Right hindlimb (tissue), 1 donor: Measurements from ENCODE around the gene RBM20.
"Not testable (repeated sequence)": the region's sequence is repeated elsewhere in the genome, so short reads cannot be mapped to it uniquely, and the experiment has no call there.

Experiments used
- DNase-seq: peaks from one replicate; pipeline ENCODE4 v3.0.0-alpha.2; 2018

The RBM20 gene

DNA sequence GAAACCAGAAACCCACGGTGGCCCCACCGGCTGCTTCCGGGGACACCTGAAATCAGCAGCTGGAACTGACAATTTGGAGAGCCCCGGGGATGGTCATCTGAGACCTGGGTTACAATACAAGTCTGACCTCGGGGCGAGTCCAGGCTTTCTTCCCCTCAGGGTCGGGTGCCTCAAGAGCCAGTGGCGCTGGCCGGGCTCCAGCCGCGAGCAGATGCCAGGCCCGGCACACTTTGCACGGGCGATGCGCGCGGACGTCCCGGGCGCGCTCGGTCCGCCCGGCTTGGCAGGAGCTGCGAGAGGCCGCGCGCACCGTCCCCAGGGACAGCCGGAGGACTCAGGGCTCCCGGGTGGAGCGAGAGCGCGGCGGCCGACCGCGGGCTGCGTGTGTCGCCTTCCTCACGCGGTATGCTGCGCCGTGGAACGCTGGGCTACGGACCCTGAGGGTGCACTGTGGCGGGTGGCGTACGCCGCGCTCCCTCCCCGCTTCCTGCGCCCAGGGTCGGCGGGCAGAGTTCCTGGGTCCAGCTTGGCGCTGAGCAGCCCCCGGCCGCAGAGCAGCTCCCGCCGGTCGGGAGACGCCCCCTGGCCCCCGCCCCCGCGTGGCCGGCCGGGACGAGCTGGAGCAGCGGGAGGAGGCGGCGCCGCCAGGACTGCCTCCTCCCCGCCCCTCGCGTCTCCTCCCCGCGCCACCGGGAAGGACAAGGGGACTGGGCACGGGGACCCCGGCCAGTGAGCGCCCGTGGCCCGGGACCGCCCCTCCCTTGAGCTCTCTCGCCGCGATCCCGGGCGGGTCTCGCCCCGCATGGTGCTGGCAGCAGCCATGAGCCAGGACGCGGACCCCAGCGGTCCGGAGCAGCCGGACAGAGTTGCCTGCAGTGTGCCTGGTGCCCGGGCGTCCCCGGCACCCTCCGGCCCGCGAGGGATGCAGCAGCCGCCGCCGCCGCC is at the start of gene RBM20:
Gene RBM20 (plus strand): TSS at position 684 of the 945 bp plus-strand sequence. CDS start 119 bp downstream, at position 803.
- DNase-seq = peak; percentile 56

DNA sequence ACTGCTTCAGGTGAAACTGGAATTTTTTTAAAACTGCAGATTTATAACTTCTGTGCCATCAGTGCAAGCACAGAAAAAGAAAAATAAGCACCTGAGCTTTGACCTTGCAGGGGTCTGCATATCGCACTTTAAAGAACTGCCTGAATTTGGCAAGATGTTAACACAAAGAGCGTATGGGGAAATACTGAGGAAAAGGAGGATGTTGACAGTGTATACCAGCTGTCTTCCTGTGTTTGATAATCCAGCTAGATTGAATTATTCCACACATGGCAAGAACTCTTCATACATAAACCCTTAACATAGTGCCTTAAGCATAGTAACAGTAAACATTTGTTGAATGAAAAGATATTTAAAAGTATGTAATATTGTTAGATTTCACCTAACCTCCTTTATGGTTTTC is 46.7 kb upstream of the RBM20 start:
- DNase-seq = no peak

DNA sequence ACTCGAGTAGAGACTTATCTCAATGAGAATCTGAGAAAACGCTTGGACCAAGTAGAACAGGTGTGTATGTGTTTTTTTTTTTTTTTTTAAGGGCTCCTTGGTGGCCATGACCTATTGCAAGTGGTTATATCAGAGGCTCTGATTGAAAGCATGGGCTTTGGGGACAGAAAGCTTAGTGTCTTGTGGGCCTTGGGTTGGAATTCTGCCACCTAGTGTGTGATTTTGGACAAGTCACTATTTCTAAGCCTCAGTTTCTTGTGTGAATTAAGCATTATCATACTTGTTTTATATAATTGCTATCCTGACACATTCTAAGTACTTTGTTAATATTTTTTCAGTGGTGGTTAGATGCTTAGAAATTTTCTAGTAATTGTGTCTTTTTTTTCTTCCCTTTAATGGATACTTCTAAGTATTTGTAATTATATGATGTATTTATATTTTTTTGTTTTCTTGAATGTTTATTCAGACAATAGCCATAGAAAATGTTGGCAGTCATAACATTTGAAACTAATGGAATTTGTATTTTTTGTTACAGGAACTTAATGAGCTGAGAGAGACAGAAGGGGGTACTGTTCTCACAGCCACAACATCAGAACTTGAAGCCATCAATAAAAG is 43.5 kb upstream of the RBM20 start:
- no peak for DNase-seq

DNA sequence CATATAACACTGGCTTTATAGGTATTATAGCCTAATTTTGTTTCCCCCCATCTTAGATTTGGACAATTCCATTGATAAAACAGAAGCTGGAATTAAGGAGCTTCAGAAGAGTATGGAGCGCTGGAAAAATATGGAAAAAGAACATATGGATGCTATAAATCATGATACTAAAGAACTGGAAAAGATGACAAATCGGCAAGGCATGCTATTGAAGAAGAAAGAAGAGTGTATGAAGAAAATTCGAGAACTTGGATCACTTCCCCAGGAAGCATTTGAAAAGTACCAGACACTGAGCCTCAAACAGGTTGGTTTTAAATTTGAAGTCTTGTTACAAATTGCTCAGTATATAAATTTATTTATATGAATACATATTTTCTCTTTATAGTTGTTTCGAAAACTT is 42.6 kb upstream of the RBM20 start:
- no peak for DNase-seq

DNA sequence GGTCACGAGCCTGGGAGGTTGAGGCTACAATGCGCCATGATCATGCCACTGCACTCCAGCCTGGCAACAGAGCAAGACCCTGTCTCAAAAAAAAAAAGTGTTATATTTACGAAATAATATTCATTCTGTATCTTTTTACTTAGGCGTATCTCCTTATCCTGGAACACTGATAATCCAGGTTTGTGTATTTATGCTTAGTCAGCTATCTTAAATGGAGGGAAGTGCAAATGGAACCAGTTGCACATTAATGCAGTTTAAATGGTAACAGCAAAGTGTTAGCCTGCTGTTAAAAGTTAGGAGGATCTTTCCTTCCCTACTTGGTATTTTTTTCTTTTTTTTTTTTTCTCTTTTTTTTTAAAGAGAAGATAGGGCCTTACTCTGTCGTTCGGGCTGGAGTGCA is 36.0 kb upstream of the RBM20 start:
- DNase-seq = no peak

DNA sequence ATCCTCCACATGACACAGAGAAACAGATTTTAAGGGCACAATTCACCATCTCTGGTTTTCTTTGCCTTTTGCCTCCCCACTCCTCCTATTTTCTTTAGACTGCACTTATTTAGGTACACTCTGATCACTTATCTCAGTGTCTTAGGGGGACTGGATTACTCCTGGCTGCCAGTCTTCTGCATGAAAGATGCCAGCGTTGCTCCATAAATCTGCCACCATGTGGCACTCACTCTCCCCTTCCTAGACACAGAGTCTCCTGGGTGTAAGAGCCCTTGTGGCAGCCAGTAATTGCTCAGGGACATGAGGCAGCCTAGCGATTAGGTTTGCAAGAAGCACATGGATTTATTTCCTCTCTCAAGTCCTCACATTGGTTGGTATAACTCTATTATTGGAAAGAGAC is 34.5 kb upstream of the RBM20 start:
- DNase-seq = no peak

DNA sequence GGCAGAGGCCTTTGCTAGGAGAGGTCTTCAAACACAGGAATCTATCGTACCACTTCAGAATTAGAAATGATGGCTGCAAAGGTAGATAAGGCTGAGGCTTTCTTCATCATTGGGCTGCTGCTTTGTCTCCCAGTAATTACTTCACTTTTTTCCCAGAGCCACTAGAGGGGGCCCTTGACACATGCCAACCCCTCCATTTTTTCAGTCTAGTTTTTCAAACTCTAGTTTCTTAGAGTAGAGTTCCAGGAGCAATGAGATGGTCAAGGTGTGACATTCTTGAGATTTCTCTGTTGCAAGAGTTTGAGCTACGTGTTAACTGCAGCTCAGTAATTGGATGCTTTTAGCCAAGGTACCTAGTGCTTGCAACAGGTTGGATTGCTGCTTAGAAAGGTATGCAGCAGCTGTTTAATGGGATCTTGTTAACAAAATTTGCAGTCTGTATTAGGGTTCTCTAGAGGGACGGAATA is 33.8 kb upstream of the RBM20 start:
- DNase-seq = peak; percentile 61

DNA sequence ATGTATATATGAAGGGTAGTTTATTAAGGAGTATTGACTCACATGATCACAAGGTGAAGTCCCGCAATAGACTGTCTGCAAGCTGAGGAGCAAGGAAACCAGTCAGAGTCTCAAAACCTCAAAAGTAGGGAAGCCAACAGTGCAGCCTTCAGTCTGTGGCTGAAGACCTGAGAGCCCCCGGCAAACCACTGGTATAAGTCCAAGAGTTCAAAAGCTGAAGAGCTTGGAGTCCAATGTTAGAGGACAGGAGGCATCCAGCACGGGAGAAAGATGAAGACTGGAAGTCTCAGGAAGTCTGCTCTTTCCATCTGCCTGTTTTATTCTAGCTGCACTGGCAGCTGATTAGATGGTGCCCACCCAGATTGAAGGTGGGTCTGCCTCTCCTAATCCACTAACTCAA is 33.4 kb upstream of the RBM20 start:
- DNase-seq = not testable (repeated sequence)

DNA sequence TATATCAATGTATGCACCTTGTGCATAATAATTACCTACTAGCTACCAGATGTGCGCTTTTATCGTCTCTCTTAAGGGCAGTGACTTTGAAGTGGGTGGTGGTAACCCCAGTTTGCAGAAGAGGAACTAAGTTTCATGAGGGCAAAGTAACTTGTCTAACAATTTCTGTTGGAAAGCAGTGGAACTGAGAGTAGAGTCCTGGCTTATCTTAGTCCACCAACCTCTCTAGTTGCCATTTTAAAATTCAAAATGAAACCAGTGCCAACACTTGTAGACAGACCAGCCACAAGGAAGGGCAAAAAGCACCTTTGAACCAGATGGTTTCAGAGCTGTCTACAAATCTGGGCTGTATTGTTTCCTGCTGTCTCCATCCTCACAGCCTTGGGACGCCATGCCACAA is 32.0 kb upstream of the RBM20 start:
- DNase-seq = no peak

DNA sequence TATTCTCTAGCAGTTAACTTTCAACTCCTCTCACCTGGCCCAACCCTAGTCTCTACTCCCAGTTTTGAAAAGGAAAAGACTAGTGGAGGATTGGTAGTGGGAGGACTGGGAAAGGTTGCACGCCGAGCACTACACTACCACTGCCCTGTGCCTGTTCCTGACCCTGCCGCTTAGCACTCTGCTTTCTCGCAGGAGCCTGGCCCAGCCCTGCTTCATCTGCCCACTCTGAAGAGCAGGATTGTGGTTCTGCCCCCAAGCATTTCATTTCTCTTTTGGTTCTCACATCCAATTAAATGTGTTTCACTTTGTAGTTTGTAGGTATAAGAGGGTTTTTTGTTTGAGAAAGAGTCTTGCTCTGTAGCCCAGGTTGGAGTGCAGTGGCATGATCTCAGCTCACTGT is 31.5 kb upstream of the RBM20 start:
- DNase-seq = no peak

DNA sequence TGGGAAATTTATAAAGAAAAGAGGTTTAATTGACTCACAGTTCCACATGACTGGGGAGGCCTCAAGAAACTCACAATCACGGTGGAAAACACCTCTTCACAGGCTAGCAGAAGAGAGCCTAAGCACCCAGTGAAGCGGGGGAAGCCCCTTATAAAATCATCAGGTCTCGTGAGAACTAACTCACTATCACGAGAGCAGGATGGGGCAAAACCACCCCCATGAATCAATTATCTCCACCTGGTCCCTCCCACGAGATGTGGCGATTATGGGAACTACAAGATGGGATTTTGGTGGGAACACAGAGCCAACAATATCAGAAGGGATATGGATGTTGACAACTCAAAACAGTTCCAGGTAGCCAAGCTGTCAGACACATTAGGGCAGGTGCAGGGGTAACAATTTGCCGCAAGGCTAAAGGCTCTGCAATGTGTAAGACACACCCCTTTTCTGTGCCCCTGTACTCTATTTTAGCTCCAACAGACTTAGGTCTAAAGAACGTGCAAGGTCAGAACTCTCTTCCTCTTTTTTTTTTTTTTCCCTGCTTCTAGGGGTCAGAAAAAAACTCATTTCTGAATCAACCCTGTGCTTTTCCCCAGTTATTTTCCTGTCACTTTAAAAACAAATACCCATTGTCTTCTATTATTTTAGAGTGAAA is 30.7 kb upstream of the RBM20 start:
- no peak for DNase-seq

DNA sequence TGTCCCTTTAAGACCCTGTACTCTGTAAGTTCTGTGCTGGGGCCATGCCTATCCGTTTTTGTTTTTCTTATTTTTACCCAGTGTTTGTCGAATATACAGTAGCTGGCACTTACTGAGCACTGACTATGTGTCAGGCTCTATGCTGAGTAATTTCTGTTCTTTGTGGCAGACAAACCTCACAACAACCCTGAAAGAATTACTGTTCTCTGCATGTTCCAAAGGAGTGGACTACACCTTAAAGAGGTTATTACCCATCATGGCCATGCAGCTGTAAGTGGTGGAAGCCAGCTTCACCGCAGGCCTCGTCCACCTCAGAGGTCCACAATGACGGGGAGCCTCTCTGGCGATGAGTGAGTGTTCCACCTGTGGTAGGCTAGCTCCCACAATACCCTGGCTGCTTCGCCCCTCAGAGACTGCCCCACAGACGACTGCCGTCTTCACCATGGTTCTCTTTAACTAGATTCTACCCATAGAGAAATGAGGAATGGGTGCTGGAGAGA is 30.1 kb upstream of the RBM20 start:
- DNase-seq = no peak

DNA sequence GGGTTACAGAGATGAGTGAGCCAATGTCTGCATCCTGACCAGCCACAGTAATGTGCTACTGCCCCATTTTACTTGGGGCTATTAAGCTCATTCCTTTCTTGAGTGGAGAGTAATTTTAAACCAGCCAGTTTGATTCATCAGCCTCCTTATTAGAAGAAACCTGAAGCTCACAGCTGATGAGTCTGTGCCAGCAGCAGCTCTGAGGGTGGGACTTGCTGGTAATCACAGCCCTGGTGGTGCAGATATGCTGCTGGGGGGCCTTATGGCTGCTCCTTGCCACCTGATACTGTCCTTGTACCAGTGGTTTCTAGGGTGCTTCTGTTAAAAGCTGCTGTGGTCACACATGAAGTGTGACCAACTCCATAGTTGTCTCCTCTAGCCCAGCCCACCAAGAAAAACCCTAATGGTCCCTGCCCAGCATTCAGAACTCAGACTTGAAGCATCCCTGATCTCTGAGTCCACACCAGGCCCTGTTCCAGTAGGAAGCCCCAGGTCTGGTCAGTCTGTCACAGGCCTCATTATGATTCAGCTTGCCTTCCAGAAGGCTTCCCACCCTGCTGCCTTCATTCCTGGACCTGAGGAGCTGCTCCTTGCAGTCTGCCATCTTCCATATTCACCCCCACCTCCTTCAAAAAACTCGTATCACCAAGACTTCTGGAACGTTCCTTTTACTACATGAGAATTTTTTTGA is 28.9 kb upstream of the RBM20 start:
- no peak for DNase-seq

DNA sequence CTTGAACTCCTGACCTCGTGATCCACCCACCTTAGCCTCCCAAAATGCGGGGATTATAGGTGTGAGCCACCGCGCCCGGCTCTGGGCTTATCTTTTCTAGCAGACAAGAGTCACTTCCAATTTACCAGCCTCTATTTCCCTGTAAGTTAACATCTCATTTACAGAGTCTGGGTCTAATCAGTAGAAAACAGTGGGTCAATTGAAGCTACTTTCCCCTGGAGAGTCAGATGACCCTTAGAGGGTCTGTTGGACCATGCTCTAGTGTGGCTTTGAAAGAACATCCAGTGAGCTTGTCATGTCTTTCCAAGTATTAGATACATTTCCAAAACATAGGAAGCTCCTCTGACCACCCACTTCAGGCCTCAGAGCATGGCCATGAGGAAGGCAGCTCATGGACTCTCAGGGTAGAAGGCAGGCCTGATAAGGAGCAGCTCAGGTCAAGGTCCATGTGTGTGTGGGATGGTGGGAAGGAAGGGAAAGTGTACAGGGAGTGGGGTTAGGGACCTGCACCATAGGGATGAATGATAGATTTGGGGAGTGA is 27.6 kb upstream of the RBM20 start:
- DNase-seq = no peak

DNA sequence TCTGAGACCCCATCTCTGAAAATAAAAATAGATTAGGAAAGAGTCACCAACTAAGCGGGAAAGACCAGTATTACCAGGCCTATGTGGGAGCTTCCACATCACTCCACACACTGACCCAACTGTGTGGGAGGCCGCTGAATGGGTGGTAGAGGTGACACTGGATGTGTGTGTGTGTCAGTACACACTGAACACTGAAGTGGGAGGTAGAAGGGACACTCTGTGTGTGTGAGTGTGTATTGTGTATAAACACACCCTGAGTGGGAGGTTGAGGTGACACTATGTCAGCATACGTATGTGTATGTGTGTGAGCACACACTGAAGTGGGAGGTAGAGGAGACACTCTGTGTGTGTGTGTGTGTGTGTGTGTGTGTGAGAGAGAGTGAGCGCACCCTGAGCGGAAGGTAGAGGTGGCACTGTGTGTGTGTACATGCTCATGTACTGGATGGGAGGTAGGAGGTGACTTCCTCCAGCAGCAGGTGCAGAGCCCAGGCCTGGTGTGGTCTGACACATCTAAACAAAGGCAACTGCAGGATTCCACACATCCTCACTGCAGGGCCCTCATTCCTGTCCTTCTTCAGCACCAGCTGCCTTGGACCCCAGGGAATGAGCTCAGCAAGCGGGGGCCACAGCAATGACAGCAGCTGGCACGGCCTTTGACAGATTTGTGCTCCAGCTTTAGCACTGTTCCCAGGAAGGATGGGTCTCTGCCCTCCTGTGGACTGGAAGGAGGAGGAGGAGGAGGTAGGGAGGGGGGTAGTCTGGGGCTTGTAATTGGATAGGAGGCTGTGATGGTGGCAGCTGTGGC is 26.5 kb upstream of the RBM20 start:
- DNase-seq = peak; percentile 65

DNA sequence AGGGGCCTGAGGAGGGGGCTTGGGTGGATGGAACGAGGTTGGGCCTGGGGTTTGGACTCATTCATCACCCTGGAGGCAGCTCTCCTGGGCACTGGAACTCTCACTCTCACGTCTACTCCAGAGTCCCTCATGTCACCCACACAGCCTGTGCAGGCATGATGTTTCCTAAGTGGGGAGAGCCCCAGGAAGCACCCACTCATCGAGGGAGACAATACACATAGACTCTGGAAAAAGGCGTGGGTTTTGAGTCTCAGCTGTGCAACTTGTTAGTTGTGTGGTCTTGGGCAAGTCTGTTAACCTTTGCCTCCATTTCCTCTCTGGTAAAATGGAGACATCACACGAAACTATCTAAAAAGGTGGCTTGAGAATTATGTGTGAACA is 25.9 kb upstream of the RBM20 start:
- no peak for DNase-seq

DNA sequence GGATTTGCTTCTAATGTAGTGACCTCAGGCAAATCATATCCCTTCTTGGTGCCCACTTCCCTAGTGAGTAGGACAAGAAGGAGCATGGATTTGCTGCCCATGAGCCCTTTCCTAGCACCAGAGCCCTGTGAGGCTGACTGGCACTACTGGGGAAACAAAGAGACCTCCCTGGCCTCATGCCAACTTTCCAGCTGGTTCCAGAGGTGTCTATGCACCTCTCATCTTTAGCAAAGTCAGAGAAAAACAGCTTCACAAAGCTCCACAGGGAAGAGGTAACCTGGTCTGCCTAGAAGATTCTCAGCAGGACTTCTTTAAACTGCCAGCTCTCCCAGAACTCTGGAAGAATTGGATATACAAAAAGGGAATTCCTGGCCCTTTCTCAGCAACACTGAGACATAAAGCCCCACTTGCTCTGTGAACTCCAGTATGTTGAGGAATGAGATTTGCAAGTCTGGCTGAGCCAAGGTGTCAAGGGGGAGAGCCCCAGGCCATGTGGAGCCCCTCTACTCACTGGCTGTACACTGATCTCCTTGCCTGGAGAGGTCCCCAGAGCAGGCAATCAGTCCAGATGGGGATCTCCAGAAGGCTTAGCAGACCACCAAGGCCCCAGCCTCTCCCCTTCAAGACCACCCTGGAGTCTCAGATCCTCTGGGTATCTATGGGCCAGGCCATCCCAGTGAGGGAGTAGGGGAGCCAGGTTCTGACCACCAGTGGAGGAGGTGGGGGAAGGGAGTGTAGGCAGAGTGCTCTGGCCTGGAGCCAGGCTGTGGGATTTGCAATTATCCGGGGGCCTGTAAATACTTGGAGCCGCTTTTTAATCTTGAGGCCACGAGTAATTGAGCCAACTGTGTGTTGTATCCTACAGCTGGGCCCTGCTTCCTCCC is 24.4 kb upstream of the RBM20 start:
- DNase-seq = peak; percentile 55

DNA sequence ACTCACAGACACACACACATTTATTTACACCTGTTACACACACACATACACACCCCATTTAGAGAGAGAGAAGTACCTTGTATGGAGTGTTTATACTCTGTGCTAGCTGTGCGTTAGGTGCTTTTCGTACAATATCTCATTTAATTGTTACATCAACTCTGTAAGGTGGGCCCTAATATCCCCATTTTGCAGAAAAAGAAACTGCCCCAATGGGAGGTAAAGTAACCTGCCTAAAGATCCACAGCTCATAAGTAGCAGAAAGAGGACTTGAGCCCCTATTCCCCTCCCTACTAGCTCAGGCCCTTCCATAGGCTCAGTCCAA is 23.8 kb upstream of the RBM20 start:
- DNase-seq = no peak

DNA sequence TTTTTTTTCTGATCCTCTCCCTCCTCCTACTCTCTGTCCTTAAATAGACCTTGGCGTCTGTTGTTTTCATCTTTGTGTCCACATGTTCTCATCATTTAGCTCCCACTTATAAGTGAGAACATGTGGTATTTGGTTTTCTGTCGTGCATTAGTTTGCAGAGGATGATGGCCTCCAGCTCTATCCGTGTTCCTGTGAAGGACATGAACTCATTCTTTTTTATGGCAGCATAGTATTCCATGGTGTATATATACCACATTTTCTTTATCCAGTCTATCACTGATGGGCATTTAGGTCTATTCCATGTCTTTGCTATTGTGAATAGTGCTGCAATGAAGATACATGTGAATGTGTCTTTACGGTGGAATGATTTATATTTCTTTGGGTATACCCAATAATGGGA is 20.8 kb upstream of the RBM20 start:
- DNase-seq = not testable (repeated sequence)

DNA sequence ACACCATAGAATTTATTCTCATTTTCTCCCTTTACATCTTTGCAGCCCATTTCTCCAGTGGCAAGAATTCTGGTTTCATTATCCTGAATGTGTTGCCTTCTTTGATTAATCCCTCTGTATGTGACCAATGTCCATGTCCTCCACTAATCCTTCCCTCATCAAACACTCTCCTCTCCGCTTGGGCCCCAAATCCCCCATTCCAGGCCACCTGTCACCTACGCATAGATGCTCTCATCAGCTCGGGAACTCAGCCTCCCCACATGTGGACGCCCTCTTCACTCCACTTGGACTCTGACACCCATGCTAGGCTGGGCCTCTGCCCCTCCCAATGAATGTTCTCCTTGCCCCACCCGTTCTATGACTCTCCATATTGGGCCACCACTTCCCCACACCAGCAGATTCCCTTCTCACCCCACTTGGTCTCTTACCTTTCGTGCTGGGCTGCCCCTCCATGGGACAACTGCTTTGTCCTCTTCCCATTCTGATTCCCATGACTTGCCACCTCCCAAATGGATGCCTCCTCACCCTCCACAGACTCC is 18.7 kb upstream of the RBM20 start:
- DNase-seq = no peak
